ENCODE results near the gene JADE1.

DNA sequence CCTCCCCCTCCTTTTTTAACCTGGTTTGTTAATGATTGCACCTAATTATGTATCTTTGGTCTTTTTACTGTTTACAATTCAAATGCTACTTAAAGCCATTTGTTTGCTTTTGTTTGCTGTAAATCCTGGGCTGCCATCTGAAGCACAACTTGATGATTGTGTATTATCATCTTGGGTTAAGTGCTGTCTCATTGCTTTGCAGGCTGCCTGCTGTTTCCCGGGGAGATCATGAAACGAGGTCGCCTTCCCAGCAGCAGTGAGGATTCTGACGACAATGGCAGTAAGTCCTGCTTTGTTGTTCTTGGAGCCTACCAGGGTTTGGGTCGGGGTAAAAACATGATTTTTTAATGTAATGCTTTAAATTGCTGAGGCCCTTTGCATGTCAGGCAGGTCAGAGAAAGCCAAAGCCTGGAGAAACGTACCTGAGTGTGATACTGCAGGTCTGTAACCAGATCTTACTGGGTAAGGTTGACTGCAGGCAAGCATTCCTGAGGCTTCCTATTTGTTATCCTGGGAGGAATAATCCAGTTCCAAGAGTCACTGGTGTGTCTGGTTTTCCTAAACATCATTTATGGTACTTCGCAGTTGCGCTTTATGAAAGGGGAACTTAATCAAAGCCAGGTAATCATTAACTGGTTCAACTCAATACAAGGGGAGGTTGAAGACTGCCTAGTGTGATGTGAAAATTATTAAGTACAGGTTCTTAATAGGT is 22.2 kb downstream of the JADE1 start:
- TF ChIP-seq PRDM1 (tag by site-specific recombination; IDR thresholded peaks at IDR 0.05) (no peak), ZNF16 (tag by site-specific recombination; IDR thresholded peaks at IDR 0.05; ENCODE audit: low read depth) (no peak), ZNF530 (tag by site-specific recombination; IDR thresholded peaks at IDR 0.05; ENCODE audit: low read depth) (no peak)
- TF ChIP-seq, protein P1, sequence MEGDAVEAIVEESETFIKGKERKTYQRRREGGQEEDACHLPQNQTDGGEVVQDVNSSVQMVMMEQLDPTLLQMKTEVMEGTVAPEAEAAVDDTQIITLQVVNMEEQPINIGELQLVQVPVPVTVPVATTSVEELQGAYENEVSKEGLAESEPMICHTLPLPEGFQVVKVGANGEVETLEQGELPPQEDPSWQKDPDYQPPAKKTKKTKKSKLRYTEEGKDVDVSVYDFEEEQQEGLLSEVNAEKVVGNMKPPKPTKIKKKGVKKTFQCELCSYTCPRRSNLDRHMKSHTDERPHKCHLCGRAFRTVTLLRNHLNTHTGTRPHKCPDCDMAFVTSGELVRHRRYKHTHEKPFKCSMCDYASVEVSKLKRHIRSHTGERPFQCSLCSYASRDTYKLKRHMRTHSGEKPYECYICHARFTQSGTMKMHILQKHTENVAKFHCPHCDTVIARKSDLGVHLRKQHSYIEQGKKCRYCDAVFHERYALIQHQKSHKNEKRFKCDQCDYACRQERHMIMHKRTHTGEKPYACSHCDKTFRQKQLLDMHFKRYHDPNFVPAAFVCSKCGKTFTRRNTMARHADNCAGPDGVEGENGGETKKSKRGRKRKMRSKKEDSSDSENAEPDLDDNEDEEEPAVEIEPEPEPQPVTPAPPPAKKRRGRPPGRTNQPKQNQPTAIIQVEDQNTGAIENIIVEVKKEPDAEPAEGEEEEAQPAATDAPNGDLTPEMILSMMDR (tag by site-specific recombination; IDR thresholded peaks at IDR 0.05): no peak
- TF ChIP-seq, protein P2, sequence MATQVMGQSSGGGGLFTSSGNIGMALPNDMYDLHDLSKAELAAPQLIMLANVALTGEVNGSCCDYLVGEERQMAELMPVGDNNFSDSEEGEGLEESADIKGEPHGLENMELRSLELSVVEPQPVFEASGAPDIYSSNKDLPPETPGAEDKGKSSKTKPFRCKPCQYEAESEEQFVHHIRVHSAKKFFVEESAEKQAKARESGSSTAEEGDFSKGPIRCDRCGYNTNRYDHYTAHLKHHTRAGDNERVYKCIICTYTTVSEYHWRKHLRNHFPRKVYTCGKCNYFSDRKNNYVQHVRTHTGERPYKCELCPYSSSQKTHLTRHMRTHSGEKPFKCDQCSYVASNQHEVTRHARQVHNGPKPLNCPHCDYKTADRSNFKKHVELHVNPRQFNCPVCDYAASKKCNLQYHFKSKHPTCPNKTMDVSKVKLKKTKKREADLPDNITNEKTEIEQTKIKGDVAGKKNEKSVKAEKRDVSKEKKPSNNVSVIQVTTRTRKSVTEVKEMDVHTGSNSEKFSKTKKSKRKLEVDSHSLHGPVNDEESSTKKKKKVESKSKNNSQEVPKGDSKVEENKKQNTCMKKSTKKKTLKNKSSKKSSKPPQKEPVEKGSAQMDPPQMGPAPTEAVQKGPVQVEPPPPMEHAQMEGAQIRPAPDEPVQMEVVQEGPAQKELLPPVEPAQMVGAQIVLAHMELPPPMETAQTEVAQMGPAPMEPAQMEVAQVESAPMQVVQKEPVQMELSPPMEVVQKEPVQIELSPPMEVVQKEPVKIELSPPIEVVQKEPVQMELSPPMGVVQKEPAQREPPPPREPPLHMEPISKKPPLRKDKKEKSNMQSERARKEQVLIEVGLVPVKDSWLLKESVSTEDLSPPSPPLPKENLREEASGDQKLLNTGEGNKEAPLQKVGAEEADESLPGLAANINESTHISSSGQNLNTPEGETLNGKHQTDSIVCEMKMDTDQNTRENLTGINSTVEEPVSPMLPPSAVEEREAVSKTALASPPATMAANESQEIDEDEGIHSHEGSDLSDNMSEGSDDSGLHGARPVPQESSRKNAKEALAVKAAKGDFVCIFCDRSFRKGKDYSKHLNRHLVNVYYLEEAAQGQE (tag by site-specific recombination; IDR thresholded peaks at IDR 0.05): no peak
- TF ChIP-seq, protein P3, sequence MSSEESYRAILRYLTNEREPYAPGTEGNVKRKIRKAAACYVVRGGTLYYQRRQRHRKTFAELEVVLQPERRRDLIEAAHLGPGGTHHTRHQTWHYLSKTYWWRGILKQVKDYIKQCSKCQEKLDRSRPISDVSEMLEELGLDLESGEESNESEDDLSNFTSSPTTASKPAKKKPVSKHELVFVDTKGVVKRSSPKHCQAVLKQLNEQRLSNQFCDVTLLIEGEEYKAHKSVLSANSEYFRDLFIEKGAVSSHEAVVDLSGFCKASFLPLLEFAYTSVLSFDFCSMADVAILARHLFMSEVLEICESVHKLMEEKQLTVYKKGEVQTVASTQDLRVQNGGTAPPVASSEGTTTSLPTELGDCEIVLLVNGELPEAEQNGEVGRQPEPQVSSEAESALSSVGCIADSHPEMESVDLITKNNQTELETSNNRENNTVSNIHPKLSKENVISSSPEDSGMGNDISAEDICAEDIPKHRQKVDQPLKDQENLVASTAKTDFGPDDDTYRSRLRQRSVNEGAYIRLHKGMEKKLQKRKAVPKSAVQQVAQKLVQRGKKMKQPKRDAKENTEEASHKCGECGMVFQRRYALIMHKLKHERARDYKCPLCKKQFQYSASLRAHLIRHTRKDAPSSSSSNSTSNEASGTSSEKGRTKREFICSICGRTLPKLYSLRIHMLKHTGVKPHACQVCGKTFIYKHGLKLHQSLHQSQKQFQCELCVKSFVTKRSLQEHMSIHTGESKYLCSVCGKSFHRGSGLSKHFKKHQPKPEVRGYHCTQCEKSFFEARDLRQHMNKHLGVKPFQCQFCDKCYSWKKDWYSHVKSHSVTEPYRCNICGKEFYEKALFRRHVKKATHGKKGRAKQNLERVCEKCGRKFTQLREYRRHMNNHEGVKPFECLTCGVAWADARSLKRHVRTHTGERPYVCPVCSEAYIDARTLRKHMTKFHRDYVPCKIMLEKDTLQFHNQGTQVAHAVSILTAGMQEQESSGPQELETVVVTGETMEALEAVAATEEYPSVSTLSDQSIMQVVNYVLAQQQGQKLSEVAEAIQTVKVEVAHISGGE (tag by site-specific recombination; conservative IDR thresholded peaks at IDR 0.05; ENCODE audit: low read depth): no peak

All from HEK293 (cell line).